ENCODE measurements around the gene KIF16B. TPM values are rescaled to one million over a fixed set of nuclear protein-coding genes. Genes with fewer than 3 reads are reported as not detected.

Gene KIF16B
- total and polyA plus RNA-seq, 9 of the 15 experiments (the other 6 are each of a cell fraction or from before 2014, with no cell fraction given) = 1.00 to 10.6 (median 8.5) TPM

DNA sequence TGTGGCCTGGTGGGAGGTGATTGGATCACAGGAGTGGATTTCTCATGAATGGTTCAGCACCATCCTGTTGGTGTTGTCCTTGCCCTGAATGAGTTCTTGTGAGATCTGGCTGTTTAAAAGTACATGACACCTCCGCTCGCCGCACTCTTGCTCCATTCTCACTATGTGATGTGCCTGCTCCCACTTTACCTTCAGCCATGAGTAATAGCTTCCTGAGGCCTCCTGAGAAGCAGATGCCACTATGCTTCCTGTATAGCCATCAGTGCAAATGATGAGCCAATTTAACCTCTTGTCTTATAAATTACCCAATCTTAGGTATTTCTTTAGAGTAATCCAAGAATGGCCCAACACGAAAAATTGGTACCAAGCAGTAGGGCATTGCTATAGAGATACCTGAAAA, 34.5 kb downstream of the KIF16B start:
- POLR2A ChIA-PET = interaction anchor here (1.1 kb wide), 1 partner anchor 10 kb away, joined by 4 read pairs; no protein-coding TSS in a partner anchor

More for the DNA sequence above, 34.5 kb downstream of the KIF16B start:
- no peak overlapping the region for H3K4me2 ChIP-seq (ENCODE audit: insufficient read depth, low read length)
- no peak overlapping the region for H3K9ac ChIP-seq (ENCODE audit: insufficient read depth in 1 of 2, low read depth in 2 of 2, low read length in 2 of 2)
- TF ChIP-seq, protein P1, sequence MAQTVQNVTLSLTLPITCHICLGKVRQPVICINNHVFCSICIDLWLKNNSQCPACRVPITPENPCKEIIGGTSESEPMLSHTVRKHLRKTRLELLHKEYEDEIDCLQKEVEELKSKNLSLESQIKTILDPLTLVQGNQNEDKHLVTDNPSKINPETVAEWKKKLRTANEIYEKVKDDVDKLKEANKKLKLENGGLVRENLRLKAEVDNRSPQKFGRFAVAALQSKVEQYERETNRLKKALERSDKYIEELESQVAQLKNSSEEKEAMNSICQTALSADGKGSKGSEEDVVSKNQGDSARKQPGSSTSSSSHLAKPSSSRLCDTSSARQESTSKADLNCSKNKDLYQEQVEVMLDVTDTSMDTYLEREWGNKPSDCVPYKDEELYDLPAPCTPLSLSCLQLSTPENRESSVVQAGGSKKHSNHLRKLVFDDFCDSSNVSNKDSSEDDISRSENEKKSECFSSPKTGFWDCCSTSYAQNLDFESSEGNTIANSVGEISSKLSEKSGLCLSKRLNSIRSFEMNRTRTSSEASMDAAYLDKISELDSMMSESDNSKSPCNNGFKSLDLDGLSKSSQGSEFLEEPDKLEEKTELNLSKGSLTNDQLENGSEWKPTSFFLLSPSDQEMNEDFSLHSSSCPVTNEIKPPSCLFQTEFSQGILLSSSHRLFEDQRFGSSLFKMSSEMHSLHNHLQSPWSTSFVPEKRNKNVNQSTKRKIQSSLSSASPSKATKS (CRISPR knock-in tag; IDR thresholded peaks at IDR 0.05) = no peak
- TF ChIP-seq MXD1 (CRISPR knock-in tag; IDR thresholded peaks at IDR 0.05; ENCODE audit: borderline replicate concordance, poor library complexity, severe bottlenecking) (no peak), ZNF41 (CRISPR knock-in tag; conservative IDR thresholded peaks at IDR 0.05) (no peak), TAF15 (IDR thresholded peaks at IDR 0.05; ENCODE audit: low read depth, low read length) (no peak), RBM34 (IDR thresholded peaks at IDR 0.05; ENCODE audit: borderline replicate concordance, insufficient read depth, low read length) (no peak), ARID1B (IDR thresholded peaks at IDR 0.05) (no peak), MEF2A (IDR thresholded peaks at IDR 0.05; ENCODE audit: control insufficient read depth, low read depth, low read length) (no peak), PCBP2 (IDR thresholded peaks at IDR 0.05; ENCODE audit: low read depth, low read length, poor library complexity, severe bottlenecking) (no peak), FOXP1 (CRISPR knock-in tag; IDR thresholded peaks at IDR 0.05) (no peak), CREM (IDR thresholded peaks at IDR 0.05; ENCODE audit: low read depth) (no peak)
- BruUV-seq (replicated peaks) = no TSS peak
- DNase-seq (ENCODE audit: extremely low read depth in 1 of 4, low spot score in 3 of 4) (no peak), FAIRE-seq (no peak), ATAC-seq (no peak)
- intact Hi-C loops (cut with micrococcal nuclease) (no loop called here), in situ Hi-C loops (cut with MboI) (no loop called here)
- no peaks in the 10 kb centered on the region for H3K36me3 ChIP-seq (ENCODE audit: control insufficient read depth, insufficient read depth, low read length)
- H3K27me3 ChIP-seq (ENCODE audit: control insufficient read depth in 2 of 2, insufficient read depth in 2 of 2, low read length in 2 of 2) = no peaks in the 10 kb centered on the region
- CTCF ChIA-PET (ENCODE audit: low intra/inter-chr PET ratio) = no interaction called here
- H2AFZ ChIP-seq (ENCODE audit: low read depth, low read length) = no peak overlapping the region
- H3K9me3 ChIP-seq (replicated peaks; ENCODE audit: control insufficient read depth, insufficient read depth, low read depth, low read length) = no peaks in the 10 kb centered on the region
- no peak overlapping the region for H3K4me3 ChIP-seq
- H3K9me1 ChIP-seq (ENCODE audit: control insufficient read depth, insufficient read depth, low read length) = no peaks in the 10 kb centered on the region
- H3K79me2 ChIP-seq (ENCODE audit: control insufficient read depth, insufficient read depth, low read length) = no peaks in the 10 kb centered on the region
- 38% methylated on average over 1 of the region's 4 CpGs for WGBS (ENCODE audit: insufficient coverage, low coverage, missing lambda C conversion rate)
- no peaks in the 10 kb centered on the region for H4K20me1 ChIP-seq (replicated peaks; ENCODE audit: control insufficient read depth, insufficient read depth, low read length)
- no peaks in the 10 kb centered on the region for H3K4me1 ChIP-seq (replicated peaks in 1 of 2; ENCODE audit: control insufficient read depth in 2 of 2, insufficient read depth in 2 of 2, low read length in 2 of 2)
- no peak overlapping the region for H3K27ac ChIP-seq (ENCODE audit: extremely low read depth, low read depth, low read length)
